NCI-H2171 treated with DMSO at 0.1 percent for 48 hours (cell line): ENCODE data around the gene GPR173.
A peak's percentile ranks its signal among the peaks of the same experiment; 100 is the strongest.

Source experiments
- DNase-seq: peaks from one replicate; lab custom pipeline; 2025; lab: John Stamatoyannopoulos, UW

The GPR173 gene

DNA sequence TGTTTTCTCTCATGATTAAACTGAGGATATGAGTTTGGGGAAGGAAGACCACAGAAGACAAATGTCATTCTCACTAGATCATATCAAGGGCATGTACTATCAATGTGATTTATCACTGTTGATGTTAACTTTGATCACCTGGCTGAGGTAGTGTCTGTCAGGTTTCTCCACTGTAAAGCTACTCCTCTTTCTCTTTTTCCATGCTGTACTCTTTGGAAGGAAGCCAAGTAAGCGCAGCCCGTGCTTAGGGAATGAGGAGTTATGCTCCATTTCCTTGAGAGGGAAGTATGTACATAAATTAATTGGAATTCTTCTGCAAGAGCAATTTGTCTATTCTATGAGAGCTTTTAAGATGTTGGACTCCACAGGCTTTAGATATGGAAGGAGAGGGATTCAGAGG, 41.3 kb downstream of the GPR173 start:
- no peak for DNase-seq

DNA sequence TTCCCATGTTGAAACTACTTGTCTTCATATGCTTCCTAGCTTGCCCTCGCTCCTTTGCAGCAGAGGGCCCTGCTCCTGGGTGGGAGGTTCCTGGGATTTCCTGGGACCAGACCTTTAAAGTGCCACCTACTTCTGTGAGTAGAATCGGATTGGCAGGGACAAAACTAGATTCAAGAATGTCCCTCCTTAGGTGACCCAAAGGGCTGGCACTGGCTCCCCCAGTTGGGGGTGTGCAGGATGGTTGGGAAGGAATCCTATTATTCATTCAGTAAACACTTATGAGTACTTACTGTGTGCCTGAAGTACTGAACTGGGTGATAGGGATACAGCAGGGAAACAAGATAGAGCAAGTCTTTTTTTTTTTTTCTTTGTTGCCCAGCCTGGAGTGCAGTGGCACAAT, 42.8 kb downstream of the GPR173 start:
- DNase-seq = no peak

DNA sequence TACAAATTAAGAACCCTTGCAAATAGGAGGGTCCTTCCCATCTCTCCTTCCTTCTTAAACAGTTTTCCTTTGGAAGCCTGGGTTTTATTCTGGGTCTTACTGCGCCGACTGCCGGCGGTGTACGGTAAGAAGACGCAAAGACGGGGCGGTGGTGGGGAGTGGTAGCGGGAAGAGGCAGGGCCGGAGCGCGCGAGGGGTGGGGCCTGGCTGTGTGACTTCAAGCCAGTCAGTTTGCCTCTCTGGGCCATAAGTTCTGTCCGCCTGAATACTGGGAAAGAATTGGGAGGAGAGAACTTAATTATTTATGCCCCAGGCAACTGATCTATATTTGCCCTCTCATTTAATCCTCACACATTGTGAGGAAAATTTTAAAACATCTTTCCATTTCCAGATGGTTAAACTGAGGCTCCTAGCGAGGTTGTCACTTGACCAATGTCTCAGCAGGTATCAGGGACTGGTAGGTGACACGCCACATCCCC, 44.6 kb downstream of the GPR173 start:
- DNase-seq = peak; percentile 76

DNA sequence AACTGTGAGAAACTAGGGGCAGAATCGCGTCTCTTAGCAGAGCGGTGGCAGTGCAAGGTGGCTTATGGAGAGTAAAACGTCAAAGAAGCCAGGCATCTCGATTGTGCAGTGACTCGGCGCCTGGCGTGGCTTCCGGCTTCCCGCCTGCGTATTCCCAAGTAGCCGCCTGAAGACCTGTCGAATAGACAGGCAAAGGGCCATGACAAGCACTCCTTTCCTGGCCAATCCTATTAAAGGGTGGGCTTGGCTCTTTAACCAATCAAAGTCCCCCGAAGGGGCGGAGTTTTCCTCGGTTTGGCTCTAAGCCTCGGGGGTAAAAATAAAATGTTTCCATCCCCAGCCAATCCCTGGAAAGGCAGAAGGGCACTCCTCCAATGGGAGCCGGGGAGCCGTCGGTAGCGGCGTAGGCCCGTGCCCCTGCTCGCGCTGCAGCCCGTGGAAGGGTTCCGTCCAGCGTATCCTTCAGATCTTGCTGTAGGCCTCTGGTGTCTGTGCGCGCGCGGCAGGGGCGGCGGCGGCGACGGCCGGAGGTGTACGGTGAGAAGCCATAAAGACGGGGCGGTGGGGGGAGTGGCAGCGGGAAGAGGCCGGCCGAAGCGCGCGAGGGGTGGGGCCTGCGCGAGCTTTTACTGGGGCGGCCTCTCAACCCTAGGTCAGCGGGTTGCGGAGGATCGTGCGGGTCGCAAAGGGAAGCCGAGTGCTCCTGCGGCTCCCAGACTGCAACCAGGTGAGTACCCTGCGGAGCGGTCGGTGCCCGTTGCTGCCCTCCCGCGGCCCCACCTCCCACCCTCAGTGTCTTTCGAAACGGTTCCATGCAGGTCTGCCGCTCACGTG, 45.4 kb downstream of the GPR173 start, which contains the start of gene KANTR:
Gene KANTR, plus strand, starts transcription at position 395 of the 834 bp plus-strand sequence. CDS start 30,131 bp downstream, outside the sequence.
- peak; percentile 89 for DNase-seq

DNA sequence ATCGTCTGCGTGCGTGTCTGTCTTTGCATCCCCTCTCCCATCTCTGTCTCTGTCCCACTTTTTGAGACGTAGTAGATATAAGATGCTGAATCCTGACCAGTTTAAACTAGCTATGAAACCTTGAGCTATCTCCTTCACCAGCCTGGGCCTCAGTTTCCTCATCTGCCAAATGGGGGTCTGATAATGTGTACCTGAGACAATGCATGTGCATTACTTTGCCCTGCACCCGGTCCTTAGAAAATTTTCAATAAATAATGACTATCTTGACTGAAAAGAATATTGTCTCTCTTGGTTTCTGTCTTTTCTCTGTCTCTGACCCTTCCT, 46.0 kb downstream of the GPR173 start:
- DNase-seq = no peak

DNA sequence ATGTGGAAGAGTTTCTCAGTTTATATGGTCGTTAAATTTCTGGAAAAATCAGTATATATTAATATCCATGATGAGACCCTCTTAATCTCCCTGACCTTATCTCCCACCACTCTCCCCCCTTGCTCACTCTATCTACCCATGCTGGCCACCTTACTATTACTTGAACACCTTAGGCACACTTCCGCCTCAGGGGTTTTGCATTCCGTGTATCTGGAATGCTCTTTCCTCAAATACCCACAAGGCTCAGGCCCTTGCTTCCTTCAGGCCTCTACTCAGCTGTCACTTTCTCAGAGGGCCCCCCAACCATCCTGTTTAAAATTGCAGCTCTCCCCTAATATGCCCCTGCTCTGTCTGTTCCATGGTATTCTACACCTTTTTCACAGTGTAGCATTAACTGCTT, 47.2 kb downstream of the GPR173 start:
- DNase-seq = no peak

DNA sequence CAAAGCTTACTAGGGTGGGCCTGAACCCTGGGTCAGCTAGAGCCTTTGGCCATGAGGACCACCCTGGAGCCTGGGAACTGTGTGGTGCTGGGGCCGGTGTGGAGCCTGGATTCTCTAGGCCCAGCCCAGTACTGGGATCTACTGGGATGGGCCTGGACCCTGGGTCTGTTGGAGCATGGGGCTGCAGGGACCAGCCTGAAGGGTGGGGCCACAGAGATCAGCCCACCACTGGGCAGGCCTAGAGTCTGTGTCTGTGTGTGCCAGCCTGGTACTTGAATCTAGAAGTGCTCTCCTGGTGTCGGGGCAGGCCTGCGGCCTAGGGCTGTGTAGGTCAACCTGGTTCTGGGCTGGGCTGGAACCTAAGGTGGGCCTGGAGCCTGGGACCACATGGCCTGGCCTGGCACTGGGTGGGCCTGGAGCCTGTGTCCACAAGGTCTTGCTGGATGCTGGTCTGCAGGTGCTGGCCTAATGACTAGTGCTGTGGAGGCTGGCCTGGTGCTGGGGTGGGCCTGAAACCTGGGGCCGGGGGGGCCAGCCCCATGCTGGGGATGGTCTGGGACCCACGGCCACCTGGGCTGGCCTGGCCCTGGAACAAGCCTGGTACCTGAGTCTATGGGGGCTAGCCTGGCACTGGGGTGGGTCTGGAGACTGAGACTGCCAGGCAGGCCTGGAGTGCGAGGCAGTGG, 66.4 kb downstream of the GPR173 start:
- DNase-seq = no peak

DNA sequence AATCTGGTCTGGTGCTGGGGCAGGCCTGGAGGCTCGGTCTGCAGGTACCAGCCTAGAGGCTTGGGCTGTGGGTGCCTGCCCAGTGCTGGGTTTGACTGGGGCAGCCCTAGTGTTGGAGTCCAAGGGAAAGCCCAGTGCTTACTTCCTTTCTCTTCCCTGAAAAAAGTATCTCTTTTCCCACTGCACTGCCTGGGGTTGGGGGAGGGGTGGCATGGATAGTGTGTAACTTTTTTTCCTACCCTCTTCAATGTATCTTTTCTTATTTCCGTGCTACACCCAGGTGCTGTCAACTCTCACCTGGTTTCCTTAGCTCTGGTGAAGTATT, 66.9 kb downstream of the GPR173 start:
- no peak for DNase-seq

DNA sequence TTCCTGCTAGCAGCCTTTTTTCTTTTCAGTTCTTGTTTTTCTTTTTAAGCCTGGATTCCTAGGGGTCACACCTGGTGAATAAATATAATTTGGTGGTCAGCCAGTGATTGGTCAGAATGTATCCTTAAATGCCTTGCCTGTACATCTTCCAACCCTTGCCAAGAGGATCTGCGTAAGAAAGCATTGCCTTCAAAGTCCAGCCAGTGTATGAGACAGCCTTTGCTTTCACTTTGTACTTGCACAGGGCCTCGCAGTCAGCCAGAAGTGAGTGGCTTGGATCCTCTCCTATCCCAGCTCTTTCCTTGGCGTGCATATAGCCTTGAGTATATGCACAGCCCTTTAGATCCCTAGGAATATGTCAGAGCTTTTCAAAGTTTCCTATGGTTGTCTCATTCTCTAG, 67.5 kb downstream of the GPR173 start:
- DNase-seq = no peak

DNA sequence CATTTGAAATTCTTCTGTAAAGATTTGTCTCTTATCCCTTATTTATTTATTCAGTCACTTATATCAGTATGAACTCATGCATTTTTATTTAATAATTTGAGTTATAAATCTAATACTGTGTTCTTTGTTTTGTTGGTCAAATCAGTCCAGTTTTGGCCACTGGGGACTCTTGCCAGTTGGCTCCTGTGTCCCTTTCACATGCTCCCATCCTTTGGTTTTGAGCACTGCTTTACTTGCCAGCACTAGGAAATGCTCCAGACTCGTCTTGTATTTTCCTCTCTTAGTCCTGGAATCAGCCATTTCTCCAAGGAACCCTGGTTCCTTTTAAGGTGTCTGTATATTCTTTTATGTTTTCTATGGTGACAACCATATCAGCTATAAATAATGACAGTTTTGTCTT, 73.4 kb downstream of the GPR173 start:
- no peak for DNase-seq

DNA sequence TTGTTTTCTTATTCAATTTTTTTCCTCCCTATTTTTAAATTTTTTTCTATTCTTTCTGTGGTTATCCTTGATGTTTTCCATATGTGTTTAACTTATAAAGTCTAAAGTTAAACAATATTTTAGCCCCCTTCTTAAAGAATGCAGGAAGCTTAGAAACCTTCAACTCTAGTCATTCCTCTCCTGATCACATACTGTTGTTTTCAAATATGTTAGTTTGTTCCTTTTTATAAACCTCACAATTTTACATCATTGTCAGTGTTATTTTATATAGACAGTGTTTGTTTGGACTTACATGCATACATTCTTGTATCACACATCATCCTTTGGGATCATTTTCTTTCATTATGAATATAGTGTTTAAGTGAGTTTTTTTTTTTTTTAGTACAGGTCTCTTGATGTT, 76.9 kb downstream of the GPR173 start:
- DNase-seq = no peak

DNA sequence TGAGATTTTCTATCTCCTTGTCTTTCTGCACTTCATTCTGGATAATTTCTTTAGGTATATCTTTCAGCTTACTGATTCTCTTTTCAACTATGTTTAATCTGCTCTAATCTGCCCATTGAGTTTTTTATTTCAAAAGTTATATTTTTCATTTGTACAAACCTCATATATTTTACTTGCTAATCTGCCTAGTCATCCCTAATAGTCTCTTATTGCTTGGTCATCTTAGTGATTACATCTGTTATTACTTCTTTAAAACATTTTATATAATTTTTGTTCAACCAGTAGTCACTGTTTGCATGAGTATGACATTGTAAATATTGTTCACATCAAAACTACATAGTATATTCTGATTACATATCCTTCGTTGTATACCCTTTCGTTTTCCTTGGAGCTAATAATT, 77.8 kb downstream of the GPR173 start:
- no peak for DNase-seq

DNA sequence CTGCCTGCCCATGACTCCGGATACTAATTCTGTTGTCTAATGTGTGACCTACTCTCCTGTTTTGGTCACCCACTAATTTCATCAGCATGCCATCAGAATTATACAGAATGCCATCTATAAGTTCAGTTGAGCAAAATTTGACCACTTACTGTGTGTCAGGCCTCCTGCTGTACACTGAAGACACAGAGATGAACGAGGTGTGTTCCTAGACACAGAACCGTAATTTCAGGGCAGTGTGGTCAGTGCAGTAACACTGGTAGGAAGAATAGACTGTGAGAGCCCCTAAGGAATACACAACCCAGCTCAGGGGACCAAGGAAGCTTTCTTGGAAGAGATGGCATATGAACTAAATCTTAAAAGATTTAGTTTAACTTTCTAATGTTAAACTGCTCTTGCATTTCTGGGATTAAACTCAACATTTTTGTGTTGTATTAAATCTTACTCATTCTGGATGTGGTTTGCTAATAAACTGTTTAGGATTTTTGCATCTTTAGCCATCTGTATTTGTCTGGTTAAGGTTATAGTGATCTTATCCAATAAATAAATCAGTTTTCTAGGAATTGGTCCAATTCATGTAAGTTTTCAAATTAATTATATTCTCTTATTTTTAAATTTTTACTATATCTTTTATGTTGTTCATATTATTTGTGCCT, 79.6 kb downstream of the GPR173 start:
- DNase-seq = no peak
